Measurements from ENCODE around the gene WNT7B.

Gene WNT7B

GRCh38 chr22:45977003-45977411 is at the start of gene WNT7B:
WNT7B (minus strand) TSS chr22:45977162; CDS start chr22:45976754, 408 bp downstream.
- no peak for DNase-seq (ENCODE audit: low read depth)

- no peak for DNase-seq (ENCODE audit: low read depth)
Observed at GRCh38 chr22:46025973-46026898, 49.3 kb upstream of the WNT7B start.

- no peak for DNase-seq (ENCODE audit: low read depth)
Observed at GRCh38 chr22:46025225-46025972, 48.4 kb upstream of the WNT7B start.

- DNase-seq (ENCODE audit: low read depth), result no peak
Observed at GRCh38 chr22:46024136-46024840, 47.3 kb upstream of the WNT7B start.

- DNase-seq (ENCODE audit: low read depth), result no peak
Observed at GRCh38 chr22:46023558-46023981, 46.6 kb upstream of the WNT7B start.

GRCh38 chr22:46022881-46023512 is 46.0 kb upstream of the WNT7B start:
- no peak for DNase-seq (ENCODE audit: low read depth)

GRCh38 chr22:46021577-46021976 is 44.6 kb upstream of the WNT7B start:
- no peak for DNase-seq (ENCODE audit: low read depth)

GRCh38 chr22:46019351-46019750 is 42.4 kb upstream of the WNT7B start:
- no peak for DNase-seq (ENCODE audit: low read depth)

GRCh38 chr22:46018859-46019258 is 41.9 kb upstream of the WNT7B start:
- no peak for DNase-seq (ENCODE audit: low read depth)

GRCh38 chr22:46017166-46017565 is 40.2 kb upstream of the WNT7B start:
- DNase-seq (ENCODE audit: low read depth), result no peak

GRCh38 chr22:46013460-46014416 is 36.8 kb upstream of the WNT7B start:
- peak; percentile 89 for DNase-seq (ENCODE audit: low read depth)

- DNase-seq (ENCODE audit: low read depth), result no peak
Observed at GRCh38 chr22:46012881-46013281, 35.9 kb upstream of the WNT7B start.

GRCh38 chr22:46012182-46012880 is 35.4 kb upstream of the WNT7B start:
- DNase-seq (ENCODE audit: low read depth), result no peak

GRCh38 chr22:46011627-46012181 is 34.7 kb upstream of the WNT7B start:
- no peak for DNase-seq (ENCODE audit: low read depth)

GRCh38 chr22:46010951-46011626 is 34.1 kb upstream of the WNT7B start:
- no peak for DNase-seq (ENCODE audit: low read depth)

GRCh38 chr22:46010207-46010867 is 33.4 kb upstream of the WNT7B start:
- DNase-seq (ENCODE audit: low read depth), result no peak

GRCh38 chr22:46009730-46010129 is 32.8 kb upstream of the WNT7B start:
- DNase-seq (ENCODE audit: low read depth), result no peak

GRCh38 chr22:46008836-46009596 is 32.1 kb upstream of the WNT7B start:
- DNase-seq (ENCODE audit: low read depth), result no peak
